ENCODE results near the gene ECHDC1.

DNA sequence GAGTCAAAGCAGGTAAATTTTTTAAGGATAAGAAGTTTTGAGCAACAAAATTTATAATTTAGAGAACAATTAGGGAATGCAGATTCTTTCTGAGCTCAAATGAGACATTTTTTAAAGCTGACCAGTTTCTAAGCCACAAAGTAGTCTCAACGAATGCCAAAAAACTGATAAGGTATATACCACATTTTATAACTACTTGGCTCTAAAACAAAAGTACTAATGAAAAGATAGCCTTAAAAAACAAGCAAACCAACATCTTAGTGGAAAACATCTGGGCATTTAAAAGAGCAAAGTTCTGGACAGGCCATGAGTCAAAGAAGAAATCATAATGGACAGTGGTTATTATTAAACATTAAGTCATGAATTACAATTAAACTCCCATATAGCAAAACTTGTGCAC is 99.9 kb downstream of the ECHDC1 start:
- TF ChIP-seq POLR2A (IDR thresholded peaks at IDR 0.05; ENCODE audit: borderline replicate concordance, extremely low read depth, insufficient read depth, insufficient read length) (no peak), POLR2AphosphoS5 (IDR thresholded peaks at IDR 0.05; ENCODE audit: low read depth, low read length) (no peak), EZH2 (IDR thresholded peaks at IDR 0.05) (no peak), SRF (IDR thresholded peaks at IDR 0.05; ENCODE audit: low read depth) (no peak), TCF7L2 (IDR thresholded peaks at IDR 0.05; ENCODE audit: borderline replicate concordance, extremely low read depth, insufficient read depth, insufficient read length) (no peak), YY1 (IDR thresholded peaks at IDR 0.05; ENCODE audit: extremely low read depth, insufficient replicate concordance, low read depth, low read length) (no peak)
- TF ChIP-seq, protein P1, sequence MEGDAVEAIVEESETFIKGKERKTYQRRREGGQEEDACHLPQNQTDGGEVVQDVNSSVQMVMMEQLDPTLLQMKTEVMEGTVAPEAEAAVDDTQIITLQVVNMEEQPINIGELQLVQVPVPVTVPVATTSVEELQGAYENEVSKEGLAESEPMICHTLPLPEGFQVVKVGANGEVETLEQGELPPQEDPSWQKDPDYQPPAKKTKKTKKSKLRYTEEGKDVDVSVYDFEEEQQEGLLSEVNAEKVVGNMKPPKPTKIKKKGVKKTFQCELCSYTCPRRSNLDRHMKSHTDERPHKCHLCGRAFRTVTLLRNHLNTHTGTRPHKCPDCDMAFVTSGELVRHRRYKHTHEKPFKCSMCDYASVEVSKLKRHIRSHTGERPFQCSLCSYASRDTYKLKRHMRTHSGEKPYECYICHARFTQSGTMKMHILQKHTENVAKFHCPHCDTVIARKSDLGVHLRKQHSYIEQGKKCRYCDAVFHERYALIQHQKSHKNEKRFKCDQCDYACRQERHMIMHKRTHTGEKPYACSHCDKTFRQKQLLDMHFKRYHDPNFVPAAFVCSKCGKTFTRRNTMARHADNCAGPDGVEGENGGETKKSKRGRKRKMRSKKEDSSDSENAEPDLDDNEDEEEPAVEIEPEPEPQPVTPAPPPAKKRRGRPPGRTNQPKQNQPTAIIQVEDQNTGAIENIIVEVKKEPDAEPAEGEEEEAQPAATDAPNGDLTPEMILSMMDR (IDR thresholded peaks at IDR 0.05 in 2 of 3, conservative IDR thresholded peaks at IDR 0.05 in 1 of 3; ENCODE audit: borderline replicate concordance in 1 of 3, insufficient read depth in 1 of 3, low read depth in 2 of 3, low read length in 2 of 3), result no peak
- TF ChIP-seq, protein P2, sequence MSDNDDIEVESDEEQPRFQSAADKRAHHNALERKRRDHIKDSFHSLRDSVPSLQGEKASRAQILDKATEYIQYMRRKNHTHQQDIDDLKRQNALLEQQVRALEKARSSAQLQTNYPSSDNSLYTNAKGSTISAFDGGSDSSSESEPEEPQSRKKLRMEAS (IDR thresholded peaks at IDR 0.05), result no peak

All from HCT116 (cell line).